HepG2 (cell line): ENCODE measurements around the gene LSM14B. TPM values are rescaled to one million over a fixed set of nuclear protein-coding genes. Genes with fewer than 3 reads are reported as not detected.
A peak's percentile ranks its signal among the peaks of the same experiment; 100 is the strongest.

Source experiments
- AFF4 ChIP-seq: sonication (generic); formaldehyde crosslinking; IDR thresholded peaks from 2 replicates; pipeline ENCODE4 v1.4.0; 2020; ENCODE audit warnings: missing genetic modification reagents
- ARID3A ChIP-seq: IDR thresholded peaks from 2 replicates; pipeline ENCODE4 v1.6.1; 2012; ENCODE audit warnings: low read depth, low read length, improper control_type of control experiment
- CREB3 ChIP-seq: sonication (generic); formaldehyde crosslinking; IDR thresholded peaks from 2 replicates; pipeline ENCODE4 v1.5.0; 2020; ENCODE audit warnings: missing genetic modification reagents
- FOXC1 ChIP-seq: sonication (generic); formaldehyde crosslinking; IDR thresholded peaks from 2 replicates; pipeline ENCODE4 v1.8.0; 2022; ENCODE audit warnings: mild to moderate bottlenecking, missing genetic modification reagents, borderline replicate concordance
- GABPB1 ChIP-seq: IDR thresholded peaks from 2 replicates; pipeline ENCODE4 v1.6.1; 2016; ENCODE audit warnings: mild to moderate bottlenecking, missing genetic modification reagents, moderate library complexity, missing compliant biosample characterization
- HMGXB3 ChIP-seq: sonication (generic); formaldehyde crosslinking; IDR thresholded peaks from 2 replicates; pipeline ENCODE4 v1.4.0; 2020; ENCODE audit warnings: missing genetic modification reagents, borderline replicate concordance
- PCBP1 ChIP-seq: fragments of 200-400 bp; formaldehyde crosslinking; IDR thresholded peaks from 2 replicates; pipeline ENCODE4 v1.6.1; 2017; ENCODE audit warnings: mild to moderate bottlenecking, low read depth, low read length, borderline replicate concordance
- PREB ChIP-seq: sonication (generic); formaldehyde crosslinking; IDR thresholded peaks from 2 replicates; pipeline ENCODE4 v1.4.0; 2020; ENCODE audit warnings: missing genetic modification reagents
- SP2 ChIP-seq: sonication (generic); formaldehyde crosslinking; IDR thresholded peaks from 2 replicates; pipeline ENCODE4 v1.5.1; 2020; ENCODE audit warnings: mild to moderate bottlenecking, missing genetic modification reagents
- STAT5B ChIP-seq: sonication (generic); formaldehyde crosslinking; IDR thresholded peaks from 2 replicates; pipeline ENCODE4 v1.4.0; 2020; ENCODE audit warnings: missing genetic modification reagents
- ZEB1 ChIP-seq: IDR thresholded peaks from 2 replicates; pipeline ENCODE4 v1.6.1; 2012; ENCODE audit warnings: mild to moderate bottlenecking, low read depth, inconsistent platforms; ENCODE audit not compliant: insufficient replicate concordance
- ZNF138 ChIP-seq: sonication (generic); formaldehyde crosslinking; IDR thresholded peaks from 2 replicates; pipeline ENCODE4 v1.5.0; 2020; ENCODE audit warnings: mild to moderate bottlenecking, low read depth, missing genetic modification reagents
- ZNF44 ChIP-seq: sonication (generic); formaldehyde crosslinking; IDR thresholded peaks from 2 replicates; pipeline ENCODE4 v1.5.1; 2020; ENCODE audit warnings: mild to moderate bottlenecking, missing genetic modification reagents
- ZNF674 ChIP-seq: sonication (generic); formaldehyde crosslinking; IDR thresholded peaks from 2 replicates; pipeline ENCODE4 v1.5.0; 2020; ENCODE audit warnings: low read depth, mild to moderate bottlenecking, missing genetic modification reagents
- polyA plus RNA-seq, 8 experiments: library from polyadenylated mRNA; depleted of rRNA in 3 of 8; stranded (reverse) in 7 of 8; unstranded in 1 of 8; fragments of >200 nt; fragmentation: Illumina TruSeq in 4 of 8; extraction: Trizol in 4 of 8; gene quantifications; 2 replicates each; pipeline versions ENCODE4 v1.2.1 to v1.2.3, GENCODE V29; 2011 to 2016; ENCODE audit warnings: low read depth in 4 of 8, missing spikeins in 1 of 8, mixed read lengths in 1 of 8; ENCODE audit not compliant: insufficient read depth in 1 of 8
- total RNA-seq, 5 experiments: library from RNA; depleted of rRNA; stranded (reverse); fragments of >200 nt; fragmentation: Illumina TruSeq; extraction: Trizol; gene quantifications; 2 replicates each; pipeline ENCODE4 v1.2.3, GENCODE V29; 2016; ENCODE audit warnings: low read depth in 1 of 5

Gene LSM14B
- total and polyA plus RNA-seq, 2 of the 13 experiments (the other 11 are each of a cell fraction or from before 2014, with no cell fraction given): 43.3 to 79.2 TPM

GRCh38 chr20:62182469-62183425 is 60.5 kb downstream of the LSM14B start, which contains the start of gene MTG2 (continued):
- peak; percentile 93; the same call in 1 of the 2 replicates for TF ChIP-seq HMGXB3
- TF ChIP-seq FOXC1 (CRISPR knock-in tag): peak; percentile 99
- TF ChIP-seq STAT5B (CRISPR knock-in tag): peak; percentile 45
- peak; percentile 62 for TF ChIP-seq ZNF44 (CRISPR knock-in tag)
- peak; percentile 97 for TF ChIP-seq ZNF138
- TF ChIP-seq CREB3 (CRISPR knock-in tag): peak; percentile 94
- TF ChIP-seq PCBP1: peak; percentile 96; the same call in 1 of the 2 replicates
- peak; percentile 18 for TF ChIP-seq ZEB1
- peak; percentile 75 for TF ChIP-seq SP2 (CRISPR knock-in tag)
- TF ChIP-seq AFF4 (CRISPR knock-in tag): 0 out of 2 replicates have a peak, but pooled peaks have one; percentile 40
- TF ChIP-seq PREB: peak; percentile 94
- 0 out of 2 replicates have a peak, but pooled peaks have one; percentile 88 for TF ChIP-seq ZNF674 (CRISPR knock-in tag)
- TF ChIP-seq GABPB1 (CRISPR knock-in tag): peak; percentile 99
- TF ChIP-seq ARID3A: 0 out of 2 replicates have a peak, but pooled peaks have one; percentile 15
